B cell (primary cell): ENCODE measurements around the gene NOL9. TPM values are rescaled to one million over a fixed set of nuclear protein-coding genes. Genes with fewer than 3 reads are reported as not detected.
"Not testable (repeated sequence)": the region's sequence is repeated elsewhere in the genome, so short reads cannot be mapped to it uniquely, and the experiment has no call there.

Source experiments
- ATAC-seq: fragments of 200-7000 bp; cut with Tn5 transposase; one replicate; pipeline ENCODE4 v1.10.0; 2021; ENCODE audit warnings: low read depth, mild to moderate bottlenecking, moderate number of reproducible peaks, moderate library complexity
- CTCF ChIA-PET: fragments of 350-600 bp; sonication (Branson Sonifier 250); formaldehyde crosslinking; loops from one replicate; lab custom pipeline; 2021; ENCODE audit warnings: antibody characterized with exemption, inconsistent platforms; lab: Charles Lee
- POLR2A ChIA-PET: fragments of 350-600 bp; sonication (Branson Sonifier 250); formaldehyde crosslinking; loops from one replicate; lab custom pipeline; 2021; ENCODE audit warnings: antibody characterized with exemption; lab: Charles Lee
- DNase-seq: peaks from one replicate; pipeline ENCODE4 v3.0.0; 2013
- H2AFZ ChIP-seq: 2 replicates; pipeline ENCODE4 v1.6.1; 2012; ENCODE audit warnings: mild to moderate bottlenecking, low read depth, low read length; ENCODE audit not compliant: insufficient read depth, poor library complexity, severe bottlenecking
- H3K27ac ChIP-seq, 2 donors: 1 replicate in 1 of 2; 2 replicates in 1 of 2; pipeline ENCODE4 v1.5.1; 2012 to 2013; ENCODE audit warnings: low read length in 2 of 2, mild to moderate bottlenecking in 2 of 2, moderate library complexity in 1 of 2
- H3K27me3 ChIP-seq, 4 experiments: fragments of 200-600 bp in 1 of 4; sonication (generic) in 1 of 4; replicated peaks in 1 of 4; 1 replicate in 2 of 4; 2 replicates in 2 of 4; pipeline versions ENCODE4 v1.6.1 to v1.7.0; 2013 to 2016; ENCODE audit warnings: low read length in 3 of 4, mild to moderate bottlenecking in 2 of 4, mixed read lengths in 1 of 4, moderate library complexity in 1 of 4; ENCODE audit not compliant: insufficient read depth in 4 of 4, control insufficient read depth in 3 of 4; ENCODE audit errors: control extremely low read depth in 1 of 4
- H3K36me3 ChIP-seq, 2 experiments: replicated peaks in 1 of 2; 1 replicate in 1 of 2; 2 replicates in 1 of 2; pipeline versions ENCODE4 v1.6.1 to v1.7.1; 2013; ENCODE audit warnings: low read length in 1 of 2; ENCODE audit not compliant: insufficient read depth in 2 of 2, control insufficient read depth in 1 of 2; ENCODE audit errors: control extremely low read depth in 1 of 2, extremely low read depth in 1 of 2
- H3K4me1 ChIP-seq, 2 donors: fragments of 200-600 bp in 1 of 2; sonication (generic) in 1 of 2; 1 replicate in 1 of 2; 2 replicates in 1 of 2; pipeline versions ENCODE4 v1.5.1 to v1.6.1; 2013 to 2017; ENCODE audit warnings: low read length in 2 of 2; ENCODE audit not compliant: control insufficient read depth in 2 of 2, insufficient read depth in 2 of 2
- H3K4me2 ChIP-seq: replicated peaks from 2 replicates; pipeline ENCODE3; 2012; ENCODE audit warnings: mild to moderate bottlenecking, low read depth, low read length; ENCODE audit not compliant: poor library complexity, severe bottlenecking
- H3K4me3 ChIP-seq, 5 experiments: fragments of 200-600 bp in 1 of 5; sonication (generic) in 1 of 5; 1 replicate in 3 of 5; 2 replicates in 2 of 5; pipeline versions ENCODE4 v1.5.1 to v1.7.0; 2011 to 2016; ENCODE audit warnings: low read length in 4 of 5, mild to moderate bottlenecking in 4 of 5, low read depth in 2 of 5, control low read depth in 1 of 5, moderate library complexity in 1 of 5; ENCODE audit not compliant: insufficient read depth in 1 of 5; ENCODE audit errors: control extremely low read depth in 1 of 5, extremely low read depth in 1 of 5
- H3K79me2 ChIP-seq: fragments of 200-600 bp; sonication (generic); one replicate; pipeline ENCODE4 v1.6.0; 2016; ENCODE audit warnings: low read length; ENCODE audit not compliant: control insufficient read depth, insufficient read depth
- H3K9ac ChIP-seq: fragments of 200-600 bp; sonication (generic); 2 replicates; pipeline ENCODE4 v1.6.1; 2017; ENCODE audit warnings: mild to moderate bottlenecking, low read length, moderate library complexity
- H3K9me3 ChIP-seq, 3 donors: one replicate each; pipeline versions ENCODE4 v1.6.1 to v1.7.1; 2013; ENCODE audit warnings: low read length in 2 of 3; ENCODE audit not compliant: control insufficient read depth in 2 of 3, insufficient read depth in 1 of 3; ENCODE audit errors: control extremely low read depth in 1 of 3
- H4K20me1 ChIP-seq: 2 replicates; pipeline ENCODE4 v1.6.0; 2012; ENCODE audit warnings: mild to moderate bottlenecking, low read length; ENCODE audit not compliant: insufficient read depth, control insufficient read depth, poor library complexity, severe bottlenecking
- H3K27ac Mint-ChIP-seq: one replicate; pipeline ENCODE4 v1.8.0; 2021; ENCODE audit warnings: mixed read lengths
- H3K27me3 Mint-ChIP-seq: one replicate; pipeline ENCODE4 v1.8.0; 2021; ENCODE audit warnings: mixed read lengths
- H3K4me1 Mint-ChIP-seq: one replicate; pipeline ENCODE4 v1.8.0; 2021; ENCODE audit warnings: mixed read lengths
- H3K4me3 Mint-ChIP-seq: one replicate; pipeline ENCODE4 v1.8.0; 2021; ENCODE audit warnings: mixed read lengths
- H3K9me3 Mint-ChIP-seq: one replicate; pipeline ENCODE4 v1.8.0; 2022; ENCODE audit warnings: mixed read lengths; ENCODE audit not compliant: insufficient read depth
- CTCF ChIP-seq: fragments of 200-600 bp; IDR thresholded peaks from one replicate; pipeline ENCODE4 v1.8.0; 2022; ENCODE audit warnings: antibody characterized with exemption, mild to moderate bottlenecking
- EZH2 ChIP-seq: IDR thresholded peaks from 2 replicates; pipeline ENCODE4 v1.6.1; 2012; ENCODE audit warnings: borderline replicate concordance, low read depth, mild to moderate bottlenecking, moderate library complexity, low read length; ENCODE audit not compliant: insufficient read depth, poor library complexity, severe bottlenecking
- WGBS: methylation state at CpG from one replicate; pipeline ENCODE4 v1.1.5; 2013; ENCODE audit warnings: missing lambda C conversion rate; ENCODE audit not compliant: insufficient coverage; 5-methylcytosine and 5-hydroxymethylcytosine counted together
- intact Hi-C: fragments of 100-400 bp; cut with micrococcal nuclease; formaldehyde crosslinking; loops from one replicate; pipeline ENCODE4 v1.10.0; 2022
- polyA plus RNA-seq: library from polyadenylated mRNA; depleted of rRNA; stranded (reverse); fragments of >200 nt; gene quantifications from 2 replicates; pipeline ENCODE4 v1.2.3, GENCODE V29; 2012
- total RNA-seq, 2 donors: library from RNA; stranded (reverse); fragments of 120-200 nt in 1 of 2; gene quantifications; 1 replicate in 1 of 2; 2 replicates in 1 of 2; pipeline versions ENCODE4 v1.2.3 to v1.2.4, GENCODE V29; 2013 to 2022

NOL9 gene
- total and polyA plus RNA-seq, 2 donors (not counting 1 experiment from before 2014, with no cell fraction given), result 23.8 to 49.5 TPM

GRCh38 chr1:6600410-6601048, 46.2 kb upstream of the NOL9 start:
- Histone ChIP-seq H2AFZ (peak overlapping the region; percentile 89), H3K79me2 (peaks cover 59% of the 10 kb centered on the region), H3K27me3 (no peaks in the 10 kb centered on the region), H3K27ac (no peak overlapping the region), H3K4me3 (peak overlapping the region; percentile 65 to 94 (median 68)), H3K9me3 (no peaks in the 10 kb centered on the region), H4K20me1 (peaks cover 48% of the 10 kb centered on the region), H3K9ac (peak overlapping the region; percentile 78), H3K4me2 (peak overlapping the region; percentile 100), H3K36me3 (peaks cover 0 to 23% of the 10 kb centered on the region in 2 experiments), H3K4me1 (peaks cover 29 to 43% of the 10 kb centered on the region in 2 donors)
- intact Hi-C loops, result loop anchor here (1.0 kb wide), 1 partner anchor 20 kb away; no protein-coding TSS in a partner anchor
- ChIA-PET CTCF (interaction anchor here (1.1 to 5.4 kb wide), 5 partner anchors 17 to 46 kb away, joined by 3 to 33 read pairs (median 4); partner anchors contain the start of genes NOL9, TAS1R1 and THAP3), POLR2A (interaction anchor here (0.6 to 2.5 kb wide), 3 partner anchors 17 to 46 kb away, joined by 3 to 14 read pairs (median 7); partner anchors contain the start of genes NOL9, TAS1R1 and ZBTB48)
- TF ChIP-seq CTCF, result no peak
- TF ChIP-seq EZH2, result no peak
- H3K4me1 Mint-ChIP-seq, result peaks cover 42% of the 10 kb centered on the region
- peak overlapping the region; percentile 92 for H3K27ac Mint-ChIP-seq
- WGBS, result 24% methylated on average over 8 of the region's 10 CpGs
- no peaks in the 10 kb centered on the region for H3K27me3 Mint-ChIP-seq
- peak overlapping the region; percentile 93 for H3K4me3 Mint-ChIP-seq
- ATAC-seq (no peak), DNase-seq (no peak)
- H3K9me3 Mint-ChIP-seq, result no peaks in the 10 kb centered on the region

- not testable (repeated sequence) for ATAC-seq, H3K27ac ChIP-seq, H3K9me3 Mint-ChIP-seq, H3K27me3 ChIP-seq, H2AFZ ChIP-seq, H3K9me3 ChIP-seq, DNase-seq, H3K27me3 Mint-ChIP-seq
- Histone ChIP-seq H3K79me2 (peaks cover 59% of the 10 kb centered on the region), H3K4me3 (peak overlapping the region in 4 of 5 experiments; percentile 15 to 94 (median 76)), H3K4me2 (peak overlapping the region; percentile 100), H3K4me1 (peaks cover 29 to 43% of the 10 kb centered on the region in 2 donors), H4K20me1 (peaks cover 51% of the 10 kb centered on the region), H3K36me3 (peaks cover 0 to 27% of the 10 kb centered on the region in 2 experiments), H3K9ac (peak overlapping the region; percentile 78)
- ChIA-PET CTCF (interaction anchor here (1.1 to 5.4 kb wide), 6 partner anchors 17 to 47 kb away, joined by 3 to 33 read pairs (median 4); partner anchors contain the start of genes NOL9, TAS1R1 and THAP3), POLR2A (interaction anchor here (0.6 to 1.7 kb wide), 2 partner anchors 16 to 19 kb away, joined by 3 to 7 read pairs; partner anchors contain the start of gene ZBTB48)
- intact Hi-C loops, result loop anchor here (2.0 kb wide), 1 partner anchor 13 kb away; the partner anchor contains the start of gene PHF13
- peak overlapping the region; percentile 93 for H3K4me3 Mint-ChIP-seq
- H3K27ac Mint-ChIP-seq, result peak overlapping the region; percentile 53
- 0% methylated on average over 1 of the region's 8 CpGs for WGBS
- H3K4me1 Mint-ChIP-seq, result peaks cover 42% of the 10 kb centered on the region
Measured at GRCh38 chr1:6599991-6600390, 45.7 kb upstream of the NOL9 start.
